ENCODE measurements around the gene INSIG2.

The INSIG2 gene

DNA sequence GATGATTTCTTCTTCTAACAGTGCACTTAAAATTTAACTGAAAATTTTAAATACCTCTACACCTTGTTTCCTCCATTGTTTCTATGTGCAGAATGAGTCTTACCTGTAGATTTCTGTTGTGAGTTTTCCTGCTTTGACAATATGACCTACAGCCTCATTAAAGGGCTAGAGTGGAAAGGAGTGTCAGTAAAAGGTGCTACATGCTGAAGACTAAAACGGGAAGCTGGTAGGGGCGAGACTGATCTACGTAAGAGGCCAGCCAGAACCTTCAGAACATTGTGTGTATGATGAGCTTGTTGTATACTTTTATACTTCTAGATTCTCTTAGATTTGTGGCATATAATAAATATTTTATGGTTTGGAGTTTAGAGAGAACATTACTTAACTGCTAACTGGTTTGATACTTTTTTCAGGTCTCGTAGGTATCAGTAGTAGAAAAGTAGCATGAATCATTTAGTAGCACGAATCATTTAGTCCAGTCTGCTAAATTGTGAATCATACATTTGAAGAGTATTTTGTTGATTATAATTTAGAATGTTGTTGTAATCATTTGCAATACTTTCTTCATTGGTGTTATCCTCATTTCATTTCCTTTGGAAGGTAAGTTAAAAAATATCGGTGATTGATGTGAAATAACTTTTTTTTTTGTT is 14.3 kb downstream of the INSIG2 start:
- no peak for DNase-seq

DNA sequence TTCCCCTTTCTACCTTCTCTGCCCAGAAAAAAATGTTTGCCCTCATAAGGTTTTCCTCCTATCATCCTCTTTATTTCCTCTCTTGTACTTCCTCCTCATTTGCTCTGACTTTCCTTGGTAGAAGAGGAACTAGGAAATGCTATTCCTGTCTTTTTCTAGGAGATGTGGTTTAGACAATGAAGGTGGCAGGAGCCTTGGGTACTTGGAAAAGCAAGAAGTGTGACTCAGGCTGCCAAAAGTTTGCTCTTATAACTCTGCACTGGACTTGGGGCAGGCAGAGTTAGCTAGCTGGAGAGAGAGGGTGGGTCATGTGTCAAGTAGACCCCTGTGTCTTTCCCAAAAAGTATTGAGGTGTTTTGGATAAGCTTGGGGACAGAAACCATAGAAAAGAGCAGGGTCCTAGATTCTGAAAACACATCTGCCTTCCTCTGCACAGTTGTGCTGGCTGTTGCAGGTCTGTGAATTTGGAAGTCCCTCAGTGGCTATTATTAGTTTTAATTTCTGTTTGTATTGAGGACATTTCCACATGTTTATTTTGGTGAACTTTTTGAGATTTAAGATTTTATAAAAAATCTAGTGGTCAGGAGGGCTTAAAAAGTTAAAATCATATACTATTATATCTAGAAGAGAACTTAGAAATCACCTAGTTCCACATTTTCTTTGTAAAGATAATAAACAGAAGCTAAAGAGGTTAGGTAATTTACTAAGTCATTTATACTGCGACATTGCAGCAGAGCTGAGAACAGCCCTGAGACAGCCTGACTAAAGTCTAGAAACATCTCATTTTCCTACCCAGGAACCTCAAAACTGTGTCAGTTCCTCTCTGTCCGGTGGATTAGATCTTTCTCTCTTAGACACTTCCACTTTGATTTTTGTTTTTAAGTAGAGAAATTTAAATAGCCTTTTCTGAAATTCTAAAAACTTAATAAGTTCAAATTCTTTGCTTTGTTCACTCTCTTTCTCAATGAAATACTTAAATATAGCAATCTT is 16.0 kb downstream of the INSIG2 start:
- no peak for DNase-seq

DNA sequence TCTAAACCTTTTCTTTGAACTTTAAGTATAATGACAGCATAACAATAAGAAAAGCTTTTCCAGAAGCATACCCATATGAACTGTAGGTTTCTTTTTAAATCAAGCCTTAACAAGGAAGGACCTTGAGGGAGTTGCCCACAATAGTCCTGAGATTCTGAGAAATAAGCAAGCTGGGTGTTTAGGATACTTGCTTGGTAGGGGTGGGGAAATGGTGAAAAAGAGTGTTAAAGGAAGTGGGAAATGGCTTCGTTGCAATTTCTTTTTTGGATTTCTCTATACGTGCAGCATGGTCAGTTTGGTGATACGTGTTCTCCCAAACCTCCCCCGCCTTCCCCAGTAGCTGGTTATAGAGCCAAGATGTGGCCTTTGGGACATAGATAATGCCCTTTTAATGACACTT is 17.2 kb downstream of the INSIG2 start:
- no peak for DNase-seq

DNA sequence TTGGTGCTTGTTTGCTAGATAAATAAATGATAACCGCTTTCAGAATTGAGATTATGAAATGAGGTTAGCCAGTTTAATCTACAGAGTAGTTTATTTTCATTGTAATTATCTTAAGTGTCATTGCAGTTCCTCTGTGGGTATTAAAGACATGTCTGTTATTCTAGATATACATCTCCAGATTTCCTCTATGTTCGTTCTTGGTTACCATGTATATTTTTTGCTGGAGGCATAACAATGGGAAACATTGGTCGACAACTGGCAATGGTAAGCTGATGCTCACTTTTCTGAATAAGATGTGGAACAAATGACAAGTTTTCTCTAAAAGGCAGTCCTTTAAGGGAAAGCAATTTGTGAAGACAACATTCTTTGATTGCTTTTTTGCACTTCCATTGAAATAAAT is 18.7 kb downstream of the INSIG2 start:
- no peak for DNase-seq

DNA sequence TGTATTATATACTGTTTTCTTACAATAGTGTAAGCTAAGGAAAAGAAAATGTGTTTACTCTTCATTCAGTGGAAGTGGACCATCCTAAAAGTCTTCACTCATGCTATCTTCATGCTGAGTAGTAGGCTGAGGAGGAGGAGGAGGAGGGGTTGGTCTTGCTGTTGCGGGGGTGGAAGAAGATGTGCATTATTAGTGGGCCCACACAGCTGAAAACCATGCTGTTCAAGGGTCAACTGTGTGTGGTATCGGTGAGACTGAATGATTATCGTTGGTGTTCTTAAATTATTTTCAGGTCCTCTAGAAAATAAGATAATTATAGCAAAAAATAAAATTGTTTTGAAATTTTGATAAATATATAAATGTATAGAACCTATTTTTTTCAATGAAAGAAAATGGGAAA is 22.0 kb downstream of the INSIG2 start:
- no peak for DNase-seq

DNA sequence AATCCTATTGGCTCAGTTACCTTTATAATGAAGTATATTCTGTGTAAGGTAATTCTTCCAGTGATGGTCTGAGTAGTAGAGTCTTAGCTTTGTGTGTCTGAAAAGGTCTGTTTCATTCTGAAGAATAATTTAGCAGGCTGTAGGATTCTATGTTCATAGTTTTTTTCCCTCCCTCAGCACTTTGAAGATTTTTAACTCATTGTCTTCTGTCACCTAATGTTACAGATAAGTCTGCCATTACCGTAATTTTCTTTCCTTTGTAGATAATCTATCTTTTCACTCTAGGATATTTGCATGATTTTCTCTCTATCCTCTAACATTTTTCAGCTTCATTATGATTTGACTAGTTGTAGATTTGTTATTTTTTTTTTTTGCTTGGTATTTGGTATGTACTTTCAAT is 22.7 kb downstream of the INSIG2 start:
- DNase-seq: no peak

DNA sequence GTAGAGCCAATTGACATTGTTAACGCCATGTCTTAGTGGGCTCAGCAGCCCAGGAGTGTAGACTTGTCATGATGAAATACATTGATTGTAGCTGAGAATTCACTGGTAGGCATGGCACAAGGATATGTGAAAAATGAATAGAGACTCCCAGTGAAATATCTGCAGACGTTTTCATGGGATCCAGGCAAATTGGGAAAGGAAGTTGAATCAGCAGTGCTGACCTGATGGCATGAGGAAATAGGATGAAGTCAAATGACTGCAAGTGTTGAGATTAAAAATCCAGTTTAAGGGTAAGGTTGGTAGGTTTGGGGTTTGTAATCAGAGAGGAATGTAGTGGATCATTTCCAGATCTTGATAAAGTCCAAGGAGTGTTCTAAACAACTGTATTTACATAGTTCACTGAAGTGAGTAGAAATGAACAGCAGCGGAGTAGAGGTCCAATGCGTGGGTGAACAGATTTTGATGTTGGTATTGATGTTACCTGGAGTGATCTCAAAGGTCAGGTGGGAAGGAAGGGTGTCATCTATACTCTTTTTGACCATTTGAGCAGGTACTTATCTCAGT is 24.6 kb downstream of the INSIG2 start:
- DNase-seq: no peak

DNA sequence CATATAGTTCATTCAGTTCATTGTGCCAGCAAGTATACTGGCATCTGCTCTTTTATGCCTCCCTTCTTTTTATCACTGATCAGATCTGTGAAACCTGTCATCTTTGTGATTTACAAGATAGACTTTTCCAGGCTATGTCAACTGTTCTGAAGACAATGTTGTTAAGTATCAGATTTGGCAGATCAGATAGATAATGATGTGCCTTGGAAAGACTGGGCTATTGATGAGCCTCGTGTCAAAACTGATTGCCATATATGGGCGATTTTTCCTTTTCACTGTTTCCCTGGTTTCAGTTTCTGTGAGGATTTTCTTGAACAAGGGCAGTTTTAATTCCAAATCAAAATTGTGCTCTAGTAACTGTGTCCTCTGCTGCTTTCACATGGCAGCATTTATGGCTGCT is 26.6 kb downstream of the INSIG2 start:
- no peak for DNase-seq

DNA sequence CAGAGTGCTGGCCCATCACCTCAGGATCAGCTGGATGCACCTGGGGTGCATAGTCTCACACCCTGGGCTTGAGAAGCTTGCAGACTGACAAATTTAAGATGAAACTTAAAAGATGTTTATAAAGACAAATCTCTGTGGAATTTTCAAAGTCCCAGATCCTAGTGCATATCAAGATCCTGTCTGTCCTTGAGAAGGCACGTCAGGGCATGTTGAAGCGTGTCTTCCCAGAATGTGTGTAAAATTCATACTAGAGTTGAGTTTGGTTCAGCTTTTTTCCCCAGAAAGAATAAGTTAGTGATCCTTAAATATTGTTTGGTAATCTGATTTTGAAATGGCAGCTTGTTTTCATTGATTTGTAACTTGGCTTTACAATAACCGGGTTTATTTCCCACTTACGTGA is 27.5 kb downstream of the INSIG2 start:
- no peak for DNase-seq

DNA sequence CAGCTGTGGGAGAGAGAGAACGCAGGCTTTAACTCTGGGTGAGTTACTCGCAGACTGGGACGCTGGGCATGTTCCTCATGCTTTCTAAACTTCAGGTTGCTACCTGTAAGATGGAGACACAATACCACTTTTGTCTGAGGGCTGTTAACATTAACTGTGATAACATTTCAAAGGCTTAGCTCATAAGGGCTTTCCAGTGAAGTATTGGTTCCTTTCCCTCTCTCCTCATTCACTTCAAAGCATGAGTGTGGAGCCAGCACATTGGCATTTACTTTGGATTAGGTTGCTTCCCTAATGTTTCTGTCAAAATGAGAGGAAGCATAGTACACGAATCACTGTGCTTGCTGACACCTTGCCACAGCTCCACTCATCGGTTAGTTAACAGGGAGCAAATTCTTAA is 30.2 kb downstream of the INSIG2 start:
- no peak for DNase-seq

DNA sequence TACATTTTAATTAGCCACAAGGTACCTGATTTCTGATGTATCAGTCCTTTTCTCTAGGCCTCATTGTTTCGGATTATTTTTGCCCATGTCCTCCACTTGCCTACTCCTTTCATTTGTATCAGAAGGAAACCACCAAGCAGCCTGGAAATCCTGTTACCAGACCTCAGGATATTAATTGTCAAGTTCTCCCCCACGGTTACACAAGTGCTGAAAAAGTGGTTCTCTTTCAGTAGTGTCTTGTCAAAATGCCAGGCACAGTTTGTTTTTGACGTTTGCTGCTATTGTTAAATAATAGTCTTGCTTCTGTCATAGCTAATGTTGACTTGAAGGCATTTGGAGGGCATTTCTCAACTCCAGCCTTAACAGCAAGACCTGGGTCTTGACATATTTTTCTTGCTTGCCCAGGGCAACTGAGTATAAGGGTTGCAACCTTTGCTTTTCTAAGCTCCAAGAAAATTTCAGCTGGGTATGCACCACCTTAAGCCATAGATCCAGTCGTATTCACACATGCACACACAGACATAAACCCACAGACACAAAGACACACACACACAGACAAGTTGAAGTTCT is 31.0 kb downstream of the INSIG2 start:
- peak; percentile 78 for DNase-seq

DNA sequence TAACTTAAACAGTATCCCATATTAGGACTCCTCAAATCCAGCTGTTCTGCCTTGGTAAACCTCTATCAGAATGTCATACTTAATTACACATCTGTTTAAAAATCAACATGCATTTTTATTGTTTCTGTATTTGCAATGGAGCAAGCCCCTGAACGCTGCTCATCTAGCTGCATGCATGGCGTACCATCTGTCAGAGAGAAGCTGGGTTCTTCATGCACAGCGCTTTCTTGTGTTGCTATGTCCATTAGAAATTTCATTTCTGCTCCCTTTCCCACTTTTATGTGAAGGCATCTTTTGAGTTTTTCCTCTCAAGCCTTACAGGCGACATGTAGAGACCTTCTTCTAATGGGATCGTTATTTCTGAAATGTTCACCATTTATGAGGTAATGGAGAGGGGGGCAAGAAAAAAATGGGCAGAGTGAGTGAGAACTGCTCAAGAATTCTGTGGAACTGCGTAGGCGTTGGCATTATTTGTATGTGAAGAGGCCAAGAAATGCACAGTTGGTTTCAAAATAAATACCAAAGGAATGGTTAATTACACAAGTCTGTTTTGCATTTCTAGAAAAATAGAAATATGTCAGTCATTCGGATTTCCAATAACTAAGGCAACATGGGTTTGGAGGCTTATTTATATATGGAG is 31.6 kb downstream of the INSIG2 start:
- DNase-seq: no peak

DNA sequence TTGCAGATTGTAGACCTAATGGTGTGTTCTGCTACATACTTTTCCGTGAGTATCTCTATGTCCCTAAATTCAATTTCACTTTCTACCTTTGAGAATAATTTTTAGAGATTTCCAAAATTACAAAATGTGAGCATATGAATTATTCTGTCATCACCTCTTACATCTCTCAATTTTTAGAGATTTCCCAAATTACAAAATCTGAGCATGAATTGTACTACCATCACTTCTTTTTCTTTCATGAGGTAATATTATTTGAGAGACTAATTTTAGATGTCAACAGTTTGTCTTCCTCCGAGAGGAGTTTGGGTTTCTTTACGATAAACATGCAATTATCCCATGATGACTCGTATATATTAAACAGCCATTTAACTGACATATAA is 32.1 kb downstream of the INSIG2 start:
- DNase-seq: no peak

DNA sequence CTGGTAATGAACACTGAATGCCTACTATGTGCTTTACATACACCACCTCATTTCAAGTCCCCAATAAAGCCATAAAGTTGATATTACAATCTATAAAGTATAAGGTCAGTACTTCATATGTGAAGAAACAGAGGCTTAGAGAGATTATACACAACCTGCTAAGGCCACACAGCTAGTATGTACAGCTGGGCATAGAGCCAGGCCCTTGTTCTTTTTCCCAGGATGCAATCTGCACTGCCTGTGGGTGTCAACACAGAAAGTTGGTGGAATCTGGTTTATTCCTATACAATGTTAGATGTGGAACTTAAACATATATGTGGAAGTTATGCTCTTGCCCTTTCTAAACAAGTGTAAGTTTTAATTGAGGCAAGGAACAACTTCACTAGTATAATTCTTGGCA is 32.8 kb downstream of the INSIG2 start:
- no peak for DNase-seq

DNA sequence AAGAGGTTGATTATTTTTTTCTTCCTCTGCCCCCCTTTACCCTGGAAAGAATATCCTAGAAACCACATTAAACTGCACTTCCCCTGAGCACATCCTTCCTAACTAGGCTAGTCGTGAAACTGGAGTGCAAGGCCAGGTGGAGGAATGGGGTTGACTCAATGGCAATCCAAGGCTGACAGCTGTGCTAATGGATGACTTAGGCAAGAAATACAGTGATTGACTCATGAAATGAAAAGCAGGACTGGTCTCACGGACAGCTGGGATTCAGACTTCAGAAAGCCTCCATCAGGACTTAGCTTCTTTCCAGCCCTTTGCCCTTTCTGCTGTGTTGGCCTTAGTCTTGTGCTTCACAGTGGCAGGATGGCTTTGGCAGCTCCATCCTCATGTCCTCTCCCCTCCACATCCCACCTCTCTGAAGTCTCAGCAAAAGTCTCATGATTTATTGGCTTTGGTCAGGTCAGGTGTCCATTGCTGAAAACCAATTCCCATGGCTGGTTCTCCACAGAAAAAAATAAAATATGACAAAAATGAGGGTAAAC is 33.8 kb downstream of the INSIG2 start:
- no peak for DNase-seq

DNA sequence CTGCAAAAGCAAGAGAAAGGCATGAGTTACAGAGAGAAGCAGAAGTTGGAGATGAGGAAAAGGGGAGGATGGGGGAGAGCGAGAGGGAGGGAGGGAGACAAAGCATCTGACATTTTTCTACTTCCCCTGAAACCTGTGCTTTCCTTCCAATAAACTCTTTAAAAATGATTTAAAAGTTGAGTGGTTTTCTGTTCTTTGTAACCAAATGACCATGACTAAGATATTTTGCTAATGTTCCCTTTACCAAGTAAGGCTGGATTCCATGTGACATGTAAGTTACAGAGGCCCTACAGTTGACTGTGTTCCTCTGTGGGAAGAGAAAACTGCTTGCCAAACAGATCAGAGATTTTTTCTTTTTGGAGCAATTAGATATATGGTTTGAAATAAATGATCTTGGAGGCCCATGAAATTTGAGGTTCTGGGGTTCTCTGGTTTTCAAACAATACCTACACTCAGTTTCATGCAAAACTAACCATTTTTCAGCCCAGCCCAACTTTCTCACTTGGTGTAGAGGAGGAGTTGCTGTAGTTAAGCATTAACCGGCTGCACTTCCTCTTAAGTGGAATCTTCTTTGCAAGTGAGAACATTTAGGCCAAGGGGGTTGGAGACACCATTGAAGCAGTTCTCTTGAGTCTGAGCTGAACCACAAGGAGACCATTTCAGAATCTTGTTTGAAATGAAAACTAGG is 34.5 kb downstream of the INSIG2 start:
- DNase-seq: peak; percentile 57 to 71

DNA sequence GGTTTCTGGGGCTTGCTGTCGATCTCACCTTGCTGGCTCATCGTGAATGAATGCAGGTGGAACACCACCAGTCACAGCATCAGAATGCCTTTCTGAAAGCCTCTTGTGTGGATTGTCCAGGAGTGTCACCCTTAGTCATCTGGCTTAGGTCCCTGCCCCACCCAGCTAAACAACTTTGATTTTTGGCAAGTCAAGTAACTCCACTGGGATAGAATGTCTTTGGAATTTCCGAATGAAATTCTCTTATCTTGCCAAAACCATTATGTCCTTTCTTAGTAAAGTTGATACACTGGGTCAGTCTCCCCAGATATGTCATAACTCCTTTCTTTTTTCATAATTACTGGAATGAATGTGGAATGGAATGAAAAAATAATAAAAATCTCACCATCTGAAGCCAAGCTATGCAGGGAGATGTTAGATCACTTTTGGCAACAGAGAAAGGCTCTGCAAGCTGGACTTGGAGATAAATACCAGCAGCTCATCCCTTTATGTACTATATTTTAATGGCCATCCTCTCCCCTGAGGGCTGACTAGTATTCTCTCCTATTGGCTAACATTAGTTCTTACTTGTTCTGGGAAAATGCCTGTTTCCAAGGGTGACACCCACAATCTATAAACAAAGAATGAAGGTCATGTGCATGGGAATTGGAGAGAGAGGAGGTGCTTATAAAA is 35.4 kb downstream of the INSIG2 start:
- no peak for DNase-seq

DNA sequence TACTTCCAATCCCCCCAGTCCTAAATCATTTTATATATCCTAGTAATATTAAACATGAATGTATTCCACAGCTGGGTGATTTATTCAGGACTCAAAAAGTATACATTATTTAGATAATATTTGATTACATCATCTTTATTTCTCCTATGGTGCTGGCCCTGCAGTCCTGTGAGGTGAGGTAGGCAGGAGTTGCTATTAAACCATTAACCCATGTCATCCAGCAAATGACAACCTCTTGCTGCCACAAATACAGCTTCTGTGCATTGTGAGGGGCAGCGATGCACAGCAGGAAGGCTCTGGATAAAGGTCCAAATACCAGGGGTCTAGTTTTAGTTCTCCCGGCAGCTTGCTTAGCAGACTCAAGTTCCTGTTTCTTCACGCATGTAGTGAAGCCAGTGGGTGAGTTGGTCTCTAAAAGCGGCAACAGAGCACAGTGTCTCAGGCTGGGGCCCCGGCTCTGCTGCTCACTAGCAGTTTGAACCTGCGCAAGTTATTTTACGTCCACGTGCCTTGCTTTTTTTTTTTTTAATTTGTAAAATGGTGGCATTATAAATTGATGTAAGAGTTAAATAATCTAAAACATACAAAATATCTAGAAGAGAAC is 36.1 kb downstream of the INSIG2 start:
- DNase-seq: peak; percentile 65 to 67

DNA sequence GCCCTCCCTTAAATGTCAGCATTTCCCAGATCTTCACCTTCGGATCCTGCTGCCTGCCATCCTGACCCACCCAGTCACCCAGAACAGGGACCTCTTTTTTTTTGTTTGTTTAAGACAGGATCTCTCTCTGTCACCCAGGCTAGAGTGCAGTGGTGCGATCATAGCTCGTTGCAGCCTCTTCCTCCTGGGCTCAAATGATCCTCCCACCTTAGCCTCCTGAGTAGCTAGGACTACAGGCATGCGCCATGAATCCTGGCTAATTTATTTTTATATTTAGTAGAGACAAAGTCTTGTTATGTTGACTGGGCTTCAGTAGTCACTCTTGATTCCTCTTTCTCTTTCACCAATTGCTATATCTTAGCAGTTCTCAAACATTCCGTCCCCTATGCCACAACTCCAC is 39.0 kb downstream of the INSIG2 start:
- no peak for DNase-seq

DNA sequence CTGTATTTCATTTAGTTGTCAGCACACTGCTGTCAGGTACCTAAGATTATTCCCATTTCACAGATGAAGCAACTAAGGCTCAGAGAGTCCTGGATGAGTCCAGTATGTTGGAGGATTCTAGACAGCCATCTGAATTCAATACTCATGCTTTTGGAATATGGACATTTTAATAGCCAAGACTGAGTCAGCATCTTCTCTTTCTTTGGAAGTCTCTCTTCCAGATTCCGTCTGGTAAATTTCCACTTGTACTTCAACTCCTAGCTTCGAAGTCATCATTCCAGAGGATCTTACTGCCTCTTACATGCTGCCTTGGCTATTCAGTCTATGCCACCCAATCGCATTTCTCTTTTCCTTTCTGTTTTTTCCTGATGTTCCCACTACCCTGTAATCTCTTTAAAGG is 40.6 kb downstream of the INSIG2 start:
- no peak for DNase-seq

DNA sequence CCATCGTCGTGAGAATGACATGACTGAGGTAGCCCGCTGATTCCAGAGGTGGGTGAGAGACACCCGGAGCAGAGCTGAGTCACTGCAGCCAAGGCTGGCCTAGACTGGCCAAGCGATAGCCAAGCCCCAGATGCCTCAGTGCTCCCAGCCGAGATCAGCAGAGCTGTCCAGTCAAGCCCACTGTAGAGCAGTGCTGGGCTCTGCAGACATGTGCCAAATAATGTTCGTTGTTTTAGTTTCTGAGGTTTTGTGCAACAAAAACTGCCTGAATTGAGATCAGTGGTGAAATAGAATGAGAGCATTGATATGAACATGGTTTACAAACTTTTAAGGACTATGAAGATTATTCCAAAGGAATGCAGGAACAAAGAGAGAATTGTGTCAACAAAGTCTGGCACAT is 42.1 kb downstream of the INSIG2 start:
- no peak for DNase-seq
